Dermis blood vessel endothelial cell (primary cell): Measurements from ENCODE around the gene SMARCAL1. TPM values are rescaled to one million over a fixed set of nuclear protein-coding genes. Genes with fewer than 3 reads are reported as not detected.

Experiments
- DNase-seq: peaks from one replicate; pipeline ENCODE4 v3.0.0; 2010
- total RNA-seq: library from RNA; depleted of rRNA; stranded (reverse); fragments of >200 nt; gene quantifications from 2 replicates; pipeline ENCODE4 v1.2.3, GENCODE V29; 2014

The SMARCAL1 gene
- total RNA-seq, 1 donor from 2014 or later: 18.5 TPM

GRCh38 chr2:216392945-216393840 is 19.1 kb upstream of the SMARCAL1 start:
- no peak for DNase-seq

GRCh38 chr2:216394881-216395280 is 17.4 kb upstream of the SMARCAL1 start:
- no peak for DNase-seq

DNA sequence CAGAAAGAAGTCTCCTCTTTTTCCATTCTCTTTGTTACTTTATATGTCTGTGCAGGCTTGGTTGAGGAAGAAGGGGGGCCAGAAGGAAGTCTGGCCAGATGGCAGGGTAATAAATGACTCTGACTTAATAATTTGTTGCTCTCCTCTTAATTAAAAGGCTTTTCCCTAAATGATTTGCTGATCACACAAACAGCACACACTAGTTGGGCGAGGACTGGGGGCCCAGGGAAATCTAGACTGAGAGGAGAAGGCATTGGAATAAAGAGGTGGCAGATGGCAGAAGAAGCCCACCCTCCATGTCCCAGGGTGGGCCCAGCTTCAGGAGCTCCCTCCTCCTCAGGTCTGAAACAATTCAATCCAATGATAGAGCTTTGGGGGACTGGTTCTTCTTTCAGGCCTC is 12.7 kb upstream of the SMARCAL1 start:
- peak; percentile 28 for DNase-seq

DNA sequence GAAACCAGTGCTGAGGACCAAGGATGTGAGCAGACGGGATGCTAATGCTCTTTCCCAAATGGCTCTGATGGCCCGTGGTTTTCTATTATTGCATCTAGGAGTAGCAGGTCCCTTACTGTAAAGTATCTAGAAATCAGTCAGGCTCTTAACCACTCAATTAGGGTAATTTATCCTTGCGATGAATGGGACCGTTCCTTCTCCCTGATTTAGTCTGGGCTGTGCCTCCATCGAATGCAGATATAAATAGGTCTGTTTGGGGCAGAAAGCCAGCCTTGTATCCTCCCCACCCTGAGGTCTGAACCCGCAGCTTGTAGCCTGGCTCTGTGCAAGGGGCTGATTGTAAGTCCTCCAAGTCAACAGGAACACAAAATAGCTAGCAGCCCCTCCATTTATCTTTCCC is 9.5 kb upstream of the SMARCAL1 start:
- DNase-seq: no peak

GRCh38 chr2:216404010-216404618 is 8.2 kb upstream of the SMARCAL1 start:
- peak; percentile 64 for DNase-seq

- no peak for DNase-seq
Measured at GRCh38 chr2:216405588-216405987, 6.7 kb upstream of the SMARCAL1 start.

GRCh38 chr2:216406826-216407225 is 5.5 kb upstream of the SMARCAL1 start:
- DNase-seq: no peak

DNA sequence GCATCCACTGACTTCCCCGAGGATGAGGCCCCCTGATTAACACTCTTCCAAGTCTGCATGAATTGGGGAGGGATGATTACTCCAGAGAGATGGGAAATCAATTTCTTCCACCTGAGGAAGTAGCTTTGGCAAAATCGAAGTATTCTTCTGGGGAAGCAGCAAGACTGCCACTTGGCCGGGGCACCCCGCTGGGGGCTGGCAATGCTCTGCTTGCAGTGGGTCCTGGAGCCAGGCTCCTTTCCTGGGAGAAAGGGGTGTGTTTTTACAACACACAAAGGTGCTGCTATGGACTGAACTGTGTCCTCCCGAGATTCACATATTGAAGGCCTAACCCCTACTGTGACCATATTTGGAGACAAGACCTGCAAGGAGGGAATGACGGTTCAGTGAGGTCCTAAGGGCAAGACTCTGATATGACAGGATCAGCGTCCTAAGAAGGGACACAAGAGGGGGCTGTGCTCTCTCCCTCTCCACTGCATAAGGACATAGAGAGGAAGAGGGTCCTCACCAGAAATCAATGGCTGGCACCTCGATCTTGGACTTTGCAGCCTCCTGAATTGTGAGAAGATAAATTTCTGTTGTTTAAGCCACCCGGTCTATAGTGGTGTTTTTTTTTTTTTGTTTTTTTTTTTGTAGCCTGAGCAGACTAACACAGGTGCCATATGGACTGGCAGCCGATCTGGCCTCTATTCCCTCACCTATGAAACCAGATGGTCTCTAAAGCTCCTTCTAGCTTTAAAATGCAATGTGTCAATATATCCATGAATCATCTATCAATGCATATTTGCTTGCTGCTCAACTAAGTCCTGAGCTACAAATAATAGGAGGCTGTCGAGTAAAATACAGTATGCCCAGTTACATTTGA is 3.6 kb upstream of the SMARCAL1 start:
- DNase-seq: no peak

GRCh38 chr2:216410550-216410949 is 1.7 kb upstream of the SMARCAL1 start:
- no peak for DNase-seq

DNA sequence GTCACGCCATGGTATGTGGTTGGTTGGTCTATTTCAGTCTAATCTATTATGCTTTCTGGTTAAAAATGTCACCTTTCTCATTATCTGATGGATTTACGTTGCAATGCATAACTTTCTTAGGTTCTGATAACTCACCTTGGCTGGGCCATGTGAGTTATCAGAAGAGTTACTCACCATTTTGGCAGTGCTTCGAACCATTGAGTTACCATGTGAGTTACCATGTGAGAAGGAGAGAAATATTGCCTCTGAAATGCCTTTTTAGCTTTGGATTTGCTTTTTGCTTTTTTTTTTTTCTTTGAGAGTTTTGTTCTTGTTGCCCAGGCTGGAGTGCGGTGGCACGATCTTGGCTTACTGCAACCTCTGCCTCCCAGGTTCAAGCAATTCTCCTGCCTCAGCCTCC is 1.6 kb downstream of the SMARCAL1 start:
- DNase-seq: no peak

DNA sequence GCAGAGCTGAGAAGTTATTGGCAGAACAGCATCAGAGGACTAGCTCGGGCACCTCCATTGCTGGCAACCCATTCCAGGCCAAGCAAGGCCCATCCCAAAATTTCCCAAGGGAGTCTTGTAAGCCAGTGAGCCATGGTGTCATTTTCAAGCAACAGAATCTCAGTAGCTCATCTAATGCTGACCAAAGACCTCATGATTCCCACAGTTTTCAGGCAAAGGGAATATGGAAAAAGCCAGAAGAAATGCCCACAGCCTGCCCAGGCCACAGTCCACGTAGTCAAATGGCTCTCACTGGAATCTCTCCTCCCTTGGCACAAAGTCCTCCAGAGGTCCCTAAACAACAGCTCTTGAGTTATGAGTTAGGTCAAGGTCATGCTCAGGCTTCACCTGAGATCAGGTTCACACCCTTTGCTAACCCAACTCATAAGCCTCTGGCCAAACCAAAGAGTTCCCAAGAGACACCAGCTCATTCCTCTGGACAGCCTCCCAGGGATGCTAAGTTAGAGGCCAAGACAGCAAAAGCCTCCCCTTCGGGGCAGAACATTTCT is 2.6 kb downstream of the SMARCAL1 start:
- no peak for DNase-seq

GRCh38 chr2:216415541-216415940 is 3.3 kb downstream of the SMARCAL1 start:
- DNase-seq: no peak

GRCh38 chr2:216416571-216417307 is 4.5 kb downstream of the SMARCAL1 start:
- DNase-seq: no peak

- no peak for DNase-seq
Measured at GRCh38 chr2:216418981-216419380, 6.7 kb downstream of the SMARCAL1 start.

GRCh38 chr2:216420367-216421101 is 8.2 kb downstream of the SMARCAL1 start:
- DNase-seq: no peak

- no peak for DNase-seq
Measured at GRCh38 chr2:216423071-216423470, 10.8 kb downstream of the SMARCAL1 start.

DNA sequence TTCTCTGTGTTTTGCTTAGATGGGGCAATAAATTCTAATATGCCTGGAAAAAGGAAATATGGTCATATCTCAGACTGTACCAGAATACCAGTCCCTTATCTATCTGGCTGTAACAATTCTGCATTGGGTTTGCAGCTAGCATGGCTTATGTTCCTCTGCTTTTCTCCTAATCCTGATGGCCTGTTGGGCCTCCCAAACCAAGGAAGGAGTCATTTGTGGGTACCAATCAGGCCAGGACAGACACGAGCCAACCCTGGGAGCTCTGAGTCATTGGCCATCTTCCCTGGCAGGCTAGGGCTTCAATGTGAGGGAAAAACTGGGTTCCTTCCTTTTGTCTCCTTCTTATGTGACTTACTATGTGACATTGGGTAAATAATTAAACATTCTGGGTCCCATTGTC is 12.0 kb downstream of the SMARCAL1 start:
- no peak for DNase-seq

DNA sequence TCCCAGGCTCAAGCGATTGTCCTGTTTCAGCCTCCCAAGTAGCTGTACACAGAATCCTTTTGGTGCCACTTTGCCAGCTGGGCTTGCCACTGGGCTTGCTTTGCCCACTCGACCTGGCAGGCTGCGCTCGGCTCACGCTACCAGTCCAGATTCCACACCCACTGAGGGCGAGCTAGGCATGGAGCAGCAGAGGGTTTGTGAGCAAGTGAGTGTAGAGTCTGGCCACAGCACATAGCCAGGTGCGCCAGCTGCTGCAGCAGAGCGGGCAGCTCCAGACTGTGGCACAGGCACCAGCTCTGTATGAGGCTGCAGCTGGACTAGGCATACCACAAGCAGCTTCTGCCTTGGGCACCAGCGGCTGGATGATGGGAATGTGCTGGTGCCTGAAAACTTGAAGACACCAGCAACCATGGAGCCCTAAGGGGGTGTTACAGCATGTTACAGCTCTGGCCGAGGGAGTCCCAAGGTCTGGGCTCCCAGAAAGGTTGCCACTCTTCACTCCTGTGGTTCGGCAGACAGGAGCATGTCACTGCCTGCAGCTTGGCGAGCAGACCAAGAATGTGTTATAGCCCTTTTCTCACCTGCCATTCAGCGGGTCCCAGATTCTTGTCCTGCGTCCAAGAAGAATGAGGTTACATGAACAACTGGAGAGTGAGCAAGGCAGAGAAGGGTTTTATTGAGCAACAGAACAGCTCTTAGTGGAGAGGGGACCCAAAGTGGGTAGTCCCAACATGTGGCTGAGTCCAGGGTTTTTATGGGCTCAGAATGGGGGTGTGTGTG is 12.9 kb downstream of the SMARCAL1 start:
- no peak for DNase-seq

DNA sequence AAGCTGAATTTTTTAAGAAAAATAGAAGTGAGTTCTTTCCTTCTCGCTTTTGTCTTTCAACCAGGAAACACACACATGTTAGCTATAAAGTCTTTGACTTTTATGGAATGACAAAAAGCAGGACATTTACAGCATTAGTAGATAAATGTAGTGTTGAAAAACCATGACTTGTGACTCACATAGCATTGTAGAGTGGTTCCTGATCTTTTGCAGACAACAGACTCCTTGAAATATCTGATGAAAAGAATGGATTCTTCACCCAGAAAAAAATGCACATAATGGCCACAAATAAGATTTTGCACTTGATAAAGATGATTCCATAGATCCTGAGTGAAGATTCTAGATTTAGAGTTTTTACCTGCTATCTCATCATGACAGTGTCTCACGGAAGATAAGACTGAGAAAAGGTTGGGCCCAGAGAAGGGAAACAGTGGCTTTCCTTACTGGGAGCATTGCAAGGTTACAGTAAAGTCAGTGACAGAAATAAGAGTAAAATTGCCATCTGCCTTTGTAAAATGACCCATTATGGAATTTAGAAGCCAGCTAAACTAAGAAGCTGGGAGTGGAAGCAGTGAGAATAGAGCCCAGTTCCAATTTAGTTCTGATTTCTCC is 14.0 kb downstream of the SMARCAL1 start:
- no peak for DNase-seq

DNA sequence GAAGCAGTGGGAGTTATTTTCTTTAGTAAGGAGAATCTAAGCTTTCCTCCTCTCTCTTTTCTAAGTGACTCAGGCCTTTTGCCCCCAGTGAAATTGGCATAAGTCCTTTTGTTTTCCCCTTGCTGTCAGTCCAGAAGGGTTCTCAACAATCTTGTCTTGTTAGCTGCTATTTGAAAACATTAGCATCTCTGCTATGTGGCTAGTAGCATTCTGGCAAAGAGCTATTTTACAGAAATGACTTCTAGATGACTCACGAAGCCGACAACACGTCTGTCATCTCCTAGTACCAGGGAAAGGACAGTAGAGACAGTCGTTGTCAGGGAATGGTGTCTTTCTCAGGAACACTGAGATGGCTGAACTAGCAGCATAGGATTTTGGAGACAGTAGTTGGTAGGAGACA is 14.7 kb downstream of the SMARCAL1 start:
- DNase-seq: peak; percentile 25
